Jurkat, Clone E6-1 (cell line): ENCODE measurements around the gene DNAJC5.
A peak's percentile ranks its signal among the peaks of the same experiment; 100 is the strongest.

Experiments
- DNase-seq: peaks from one replicate; pipeline ENCODE4 v3.0.0-alpha.2; 2011; ENCODE audit warnings: low read depth, low spot score
- H3K4me3 ChIP-seq: 2 replicates; pipeline ENCODE4 v1.5.1; 2011; ENCODE audit warnings: mild to moderate bottlenecking, low read length, control low read depth, moderate library complexity

Gene DNAJC5

DNA sequence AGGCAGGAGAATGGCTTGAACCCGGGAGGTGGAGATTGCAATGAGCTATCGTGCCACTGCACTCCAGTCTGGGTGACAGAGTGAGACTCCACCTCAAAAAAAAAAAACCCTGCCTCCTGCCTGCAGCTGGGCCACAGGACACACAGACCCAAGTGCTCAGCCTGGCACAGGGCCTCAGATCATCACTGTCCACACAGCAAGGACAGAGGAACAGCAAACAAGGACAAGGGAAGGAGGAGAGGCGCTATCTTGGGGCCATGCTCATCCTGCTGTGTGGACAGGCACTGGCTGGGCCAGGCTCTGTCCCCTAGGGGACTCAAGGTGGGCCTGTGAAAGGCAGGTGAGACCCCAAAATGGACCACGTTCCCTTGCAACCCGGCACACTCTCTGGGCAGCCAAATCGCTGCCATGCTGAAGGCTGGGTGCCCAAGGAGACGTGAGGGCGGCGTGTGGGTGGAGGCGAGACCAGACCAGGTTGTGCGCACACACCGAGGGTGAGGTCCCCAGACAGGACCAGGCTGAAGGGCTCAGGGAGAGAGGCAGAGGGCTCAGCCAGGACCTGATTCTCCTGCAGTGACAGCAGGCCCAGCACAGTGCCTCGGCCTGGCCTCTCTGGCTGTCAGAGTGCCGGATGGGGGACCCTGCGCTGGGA is 52.2 kb downstream of the DNAJC5 start:
- DNase-seq: no peak
- H3K4me3 ChIP-seq: no peak overlapping the region

DNA sequence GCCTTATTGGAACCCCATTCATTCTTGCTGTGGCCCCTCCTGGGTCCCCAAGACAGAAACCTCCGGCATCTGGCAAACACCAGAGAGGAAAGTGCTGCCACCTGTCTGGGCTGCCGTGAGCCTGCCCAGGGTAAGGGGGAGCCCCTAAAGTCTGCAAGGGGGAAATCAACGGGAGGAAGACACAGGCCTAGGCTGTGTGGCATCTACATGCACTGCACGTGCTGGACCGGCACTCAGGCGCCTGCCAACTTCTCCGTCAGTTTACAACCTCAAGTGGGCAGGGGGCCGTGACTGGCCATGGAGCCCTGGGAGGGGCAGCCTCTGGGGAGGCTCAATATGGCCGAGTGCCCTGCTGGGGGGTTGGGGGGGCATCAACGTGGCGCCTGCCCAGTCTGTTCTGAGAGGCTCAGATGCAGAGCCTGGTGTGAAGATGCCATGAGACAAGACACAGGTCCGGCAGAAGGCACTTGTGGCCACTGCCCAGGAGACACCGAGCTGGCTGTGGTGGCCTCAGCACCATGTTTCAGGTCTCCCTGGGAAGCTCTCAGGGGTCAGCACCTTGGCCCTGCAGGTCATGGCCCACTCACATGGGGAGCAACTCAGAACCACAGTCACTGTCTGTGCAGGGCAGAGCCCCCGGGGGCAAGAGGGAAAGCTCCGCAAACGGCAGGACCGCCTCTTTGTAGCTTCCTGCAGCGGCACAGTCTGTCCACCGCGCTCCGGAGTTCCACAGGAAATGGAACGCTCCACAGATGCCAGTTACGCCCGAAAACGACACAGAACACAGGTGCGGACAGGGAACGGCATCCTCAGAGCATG is 52.9 kb downstream of the DNAJC5 start:
- no peak overlapping the region for H3K4me3 ChIP-seq
- no peak for DNase-seq

DNA sequence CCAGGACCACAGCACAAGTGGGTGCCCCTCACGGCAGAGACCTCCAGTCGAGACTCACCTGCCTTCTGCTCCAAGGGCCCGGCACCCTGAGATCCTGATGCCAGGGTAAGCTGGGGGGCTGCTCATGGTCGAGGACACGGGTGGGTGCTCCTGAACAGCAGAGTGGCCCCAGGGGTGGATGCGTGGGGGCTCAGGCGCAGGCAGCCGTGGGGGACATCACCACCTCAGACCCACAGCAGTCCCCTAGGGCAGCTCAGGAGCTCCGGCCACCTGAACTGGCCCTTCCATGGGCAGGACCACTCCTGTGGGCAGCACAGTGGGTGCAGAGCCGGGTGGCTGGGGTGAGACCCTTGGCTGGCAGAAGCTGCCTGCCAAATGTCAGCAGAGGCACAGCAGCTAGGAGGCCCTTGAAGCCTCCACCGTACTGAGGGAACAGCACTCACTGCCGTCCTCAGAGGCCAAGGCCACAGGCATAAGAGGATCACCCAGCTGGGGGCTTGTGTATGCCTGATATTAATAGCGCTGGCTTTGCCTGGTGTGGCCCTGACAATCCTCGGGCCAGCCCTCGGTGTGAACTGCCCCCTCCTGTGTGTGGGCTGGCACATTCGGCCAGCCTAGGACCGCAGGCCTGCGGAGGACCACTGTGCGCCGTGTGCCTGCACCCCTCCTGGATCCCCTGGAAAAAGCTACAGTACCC is 55.9 kb downstream of the DNAJC5 start:
- DNase-seq: no peak
- H3K4me3 ChIP-seq: no peak overlapping the region

DNA sequence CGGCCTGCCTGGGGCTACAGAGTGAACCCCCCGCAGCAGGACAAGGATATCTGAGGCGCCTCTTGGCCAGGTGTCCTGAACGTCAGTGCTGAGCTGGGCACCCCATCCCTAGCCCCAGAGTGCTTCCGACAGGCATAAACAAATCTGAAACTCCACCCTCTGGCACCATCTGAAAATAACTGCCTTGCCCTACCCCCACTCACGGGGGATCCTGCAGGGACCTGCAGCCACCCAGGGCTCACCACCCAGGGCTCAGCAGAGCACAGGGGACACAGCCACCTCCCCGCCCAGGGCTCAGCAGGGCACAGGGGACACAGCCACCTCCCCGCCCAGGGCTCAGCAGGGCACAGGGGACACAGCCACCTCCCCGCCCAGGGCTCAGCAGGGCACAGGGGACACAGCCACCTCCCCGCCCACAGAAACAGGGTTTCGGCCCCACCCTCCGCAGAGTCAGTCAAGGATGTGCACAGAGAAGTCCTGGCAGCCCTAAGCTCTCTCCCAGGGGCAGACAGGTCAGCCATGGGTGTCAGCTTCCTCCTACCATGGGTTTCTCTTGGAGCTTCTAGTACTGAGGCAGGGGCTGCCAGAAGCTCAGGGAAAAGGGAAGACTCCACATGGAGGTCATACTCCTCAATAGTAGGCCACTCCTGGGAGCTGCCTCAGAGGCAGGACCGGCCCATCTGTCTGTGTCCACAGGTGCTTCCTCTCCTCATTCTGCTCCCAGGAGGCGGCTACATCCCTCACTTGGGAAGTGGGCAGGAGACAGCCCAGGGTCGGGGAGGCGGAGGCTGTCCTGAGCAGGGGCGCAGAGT is 56.7 kb downstream of the DNAJC5 start:
- DNase-seq: no peak

DNA sequence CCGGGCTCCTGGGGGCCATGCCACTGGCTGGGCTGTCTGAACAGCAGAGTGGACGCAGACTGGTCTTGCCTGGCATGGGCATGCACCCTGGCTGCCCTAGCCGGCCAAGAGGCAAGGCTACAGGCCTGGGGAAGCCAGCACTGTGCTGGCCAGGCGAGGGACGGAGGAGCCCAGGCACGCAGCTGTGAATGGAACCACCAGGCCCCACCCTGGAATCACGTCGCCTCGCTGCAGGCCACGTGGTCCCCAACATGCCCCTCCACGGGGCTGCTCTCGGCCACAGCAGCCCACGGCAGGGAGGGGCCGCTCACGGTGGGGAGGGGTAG is 57.2 kb downstream of the DNAJC5 start:
- no peak for DNase-seq
- H3K4me3 ChIP-seq: no peak overlapping the region

More for the DNA sequence above, 56.7 kb downstream of the DNAJC5 start:
- no peak overlapping the region for H3K4me3 ChIP-seq

DNA sequence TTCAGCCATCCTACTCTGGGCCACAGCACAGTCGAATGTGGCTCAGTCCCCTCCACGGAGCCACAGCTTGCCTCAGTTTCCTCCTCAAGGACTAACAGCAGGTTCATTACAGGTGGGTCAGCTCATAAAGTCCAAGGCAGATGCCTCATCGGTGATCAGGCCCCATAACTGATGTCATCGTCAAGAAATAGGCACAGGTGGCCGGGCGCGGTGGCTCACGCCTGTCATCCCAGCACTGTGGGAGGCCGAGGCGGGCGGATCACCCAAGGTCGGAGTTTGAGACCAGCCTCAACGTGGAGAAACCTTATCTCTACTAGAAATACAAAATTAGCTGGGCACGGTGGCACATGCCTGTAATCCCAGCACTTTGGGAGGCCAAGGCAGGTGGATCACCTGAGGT is 57.8 kb downstream of the DNAJC5 start:
- H3K4me3 ChIP-seq: no peak overlapping the region
- DNase-seq: no peak

DNA sequence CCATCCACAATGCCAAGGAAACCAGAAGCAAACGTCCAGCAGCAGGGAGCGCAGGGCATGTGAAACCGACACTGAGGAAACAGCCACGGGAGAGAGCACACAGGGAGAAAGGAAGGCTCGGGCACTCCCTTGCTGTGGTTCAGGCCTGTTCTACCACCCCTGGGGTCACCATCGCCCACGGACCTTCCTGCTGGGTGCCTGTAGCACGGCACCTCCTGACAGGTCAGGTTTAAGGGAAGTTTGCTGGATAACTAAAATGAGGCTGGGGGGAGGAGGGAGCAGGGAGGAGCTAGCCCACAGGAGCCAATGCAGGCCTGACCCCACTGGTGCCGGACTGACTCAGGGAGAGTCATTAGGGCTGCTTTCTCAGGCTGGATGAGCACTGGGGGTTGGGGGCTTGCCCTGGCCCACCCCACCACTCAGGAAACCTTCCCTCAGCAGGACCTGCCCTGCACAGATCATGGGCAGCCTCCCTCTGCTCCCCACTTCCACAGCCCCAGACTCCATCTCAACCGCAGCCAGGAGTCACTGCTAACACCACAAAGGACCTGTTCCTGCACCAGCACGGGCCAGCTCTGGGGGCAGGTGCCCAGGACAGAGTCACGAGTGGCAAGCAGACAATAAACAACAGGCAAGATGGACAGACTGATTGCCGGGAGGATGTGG is 59.0 kb downstream of the DNAJC5 start:
- no peak for DNase-seq
- no peak overlapping the region for H3K4me3 ChIP-seq

DNA sequence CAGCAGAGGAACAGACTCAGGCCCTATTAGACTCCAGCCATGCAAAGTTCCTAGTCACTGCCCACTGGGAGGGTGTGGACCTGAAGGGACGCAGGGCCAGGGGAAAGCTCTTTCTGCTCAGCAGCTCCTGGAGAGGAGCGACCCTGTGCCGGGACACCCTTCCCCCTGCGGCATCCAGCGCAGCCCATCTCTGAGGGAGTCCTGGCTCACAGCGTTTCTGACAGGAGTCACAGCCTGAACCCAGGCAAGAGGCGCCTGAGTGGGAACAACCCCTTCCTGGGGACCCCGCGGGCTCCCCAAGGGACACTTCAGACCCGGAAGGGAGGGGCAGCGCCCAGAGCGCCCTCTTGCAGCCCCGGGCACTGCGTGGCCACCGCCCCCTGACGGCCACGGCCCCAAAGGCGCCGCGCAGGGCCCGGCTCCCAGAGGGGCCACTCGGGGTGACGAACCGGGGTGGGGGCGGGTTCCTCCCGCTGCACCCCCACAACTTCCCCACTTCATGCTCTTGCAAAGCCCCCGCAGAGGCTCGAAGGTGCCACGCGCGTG is 60.4 kb downstream of the DNAJC5 start:
- H3K4me3 ChIP-seq: peak overlapping the region; percentile 78
- DNase-seq: no peak

DNA sequence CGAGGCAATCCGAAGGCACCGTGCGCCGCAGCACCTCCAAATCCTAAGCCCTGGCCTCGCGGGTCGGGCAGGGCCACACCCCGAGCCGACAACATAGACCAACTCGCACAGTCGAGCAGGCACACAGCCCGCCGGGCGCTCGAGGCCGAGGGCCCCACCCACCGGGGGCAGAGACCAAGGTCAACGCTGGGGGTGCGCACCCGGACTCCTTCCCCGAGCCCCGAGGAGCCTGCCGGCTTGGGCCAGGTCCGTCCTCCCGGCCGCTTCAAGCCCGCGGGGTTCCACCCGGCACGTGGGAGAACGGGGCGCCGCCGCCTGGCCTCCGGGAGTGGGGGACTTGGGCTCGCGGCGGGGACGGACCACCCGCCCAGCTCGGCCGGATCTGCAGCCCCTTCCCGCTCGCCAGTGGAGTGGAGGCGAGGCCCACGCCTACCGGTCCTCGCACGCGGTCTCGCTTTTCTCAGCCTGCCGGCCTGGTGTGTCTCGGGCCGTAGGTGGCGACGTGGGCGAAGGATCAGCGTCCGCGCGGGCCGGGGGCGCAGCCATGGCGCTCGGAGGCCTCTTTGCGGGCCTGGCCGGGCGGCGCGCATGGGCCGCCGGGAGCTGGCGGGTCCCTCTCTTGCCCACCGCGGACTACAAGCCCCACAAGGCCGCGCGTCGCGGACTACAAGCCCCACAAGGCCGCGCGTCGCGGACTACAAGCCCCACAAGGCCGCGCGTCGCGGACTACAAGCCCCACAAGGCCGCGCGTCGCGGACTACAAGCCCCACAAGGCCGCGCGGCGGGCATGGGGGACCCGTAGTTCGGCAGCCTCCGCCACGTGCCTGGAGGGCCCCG is 61.1 kb downstream of the DNAJC5 start, which contains the start of gene UCKL1:
Gene UCKL1, minus strand, starts transcription at position 590 of the 837 bp plus-strand sequence. Its CDS starts 44 bp downstream, at position 546.
- H3K4me3 ChIP-seq: peak within 1 kb of the TSS; percentile 78
- peak; percentile 87 for DNase-seq

DNA sequence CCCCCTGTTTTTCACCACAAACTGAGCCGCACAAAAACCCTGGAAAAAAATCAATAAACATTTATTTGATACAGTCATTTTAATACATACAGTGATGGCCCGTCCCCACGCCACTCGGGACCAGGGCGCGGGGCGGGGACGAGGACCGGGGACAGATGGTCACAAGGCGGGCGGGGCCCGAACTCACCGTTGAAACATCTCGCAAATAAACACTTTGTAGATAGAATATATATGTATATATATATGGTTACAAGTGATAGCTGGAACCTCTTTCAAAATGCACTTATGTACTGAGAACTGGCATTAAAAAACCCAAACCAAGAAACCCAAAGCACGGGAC is 61.7 kb downstream of the DNAJC5 start:
- DNase-seq: no peak
- peak overlapping the region; percentile 16; the same call in 1 of the 2 replicates for H3K4me3 ChIP-seq

DNA sequence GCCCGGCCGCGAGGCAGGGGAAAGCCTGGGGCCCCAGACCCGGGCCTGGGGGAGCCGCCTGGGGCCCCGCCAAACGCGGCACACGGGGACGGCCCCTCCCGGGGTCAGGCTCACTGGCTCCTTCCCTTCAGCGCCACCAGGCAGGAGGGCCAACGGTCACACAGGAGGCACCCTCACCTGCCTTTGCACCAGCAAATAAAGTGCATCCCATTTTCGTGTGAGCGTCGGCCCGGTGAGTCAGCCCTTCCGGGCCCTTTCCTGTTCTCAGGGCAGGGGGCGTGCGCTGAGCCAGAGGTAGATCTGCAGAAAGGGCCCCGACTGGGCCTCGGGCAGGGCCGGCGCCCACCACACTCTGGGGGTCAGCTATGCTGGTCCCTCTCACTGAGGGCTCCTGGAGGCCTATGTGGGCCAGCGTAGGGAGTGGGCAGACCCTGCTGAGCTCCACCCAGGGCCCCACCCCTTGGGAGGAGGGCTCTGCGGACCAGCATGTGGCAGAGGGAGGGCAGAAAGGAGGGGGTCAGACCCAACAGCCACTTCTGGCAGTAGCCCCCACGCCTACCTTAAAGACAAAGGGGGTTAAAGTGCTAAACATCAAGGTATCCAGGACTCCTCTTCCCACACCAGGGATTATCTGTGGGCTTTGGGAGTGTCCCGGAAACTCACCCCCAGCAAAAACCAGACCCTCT is 62.2 kb downstream of the DNAJC5 start:
- DNase-seq: no peak
- H3K4me3 ChIP-seq: no peak overlapping the region

DNA sequence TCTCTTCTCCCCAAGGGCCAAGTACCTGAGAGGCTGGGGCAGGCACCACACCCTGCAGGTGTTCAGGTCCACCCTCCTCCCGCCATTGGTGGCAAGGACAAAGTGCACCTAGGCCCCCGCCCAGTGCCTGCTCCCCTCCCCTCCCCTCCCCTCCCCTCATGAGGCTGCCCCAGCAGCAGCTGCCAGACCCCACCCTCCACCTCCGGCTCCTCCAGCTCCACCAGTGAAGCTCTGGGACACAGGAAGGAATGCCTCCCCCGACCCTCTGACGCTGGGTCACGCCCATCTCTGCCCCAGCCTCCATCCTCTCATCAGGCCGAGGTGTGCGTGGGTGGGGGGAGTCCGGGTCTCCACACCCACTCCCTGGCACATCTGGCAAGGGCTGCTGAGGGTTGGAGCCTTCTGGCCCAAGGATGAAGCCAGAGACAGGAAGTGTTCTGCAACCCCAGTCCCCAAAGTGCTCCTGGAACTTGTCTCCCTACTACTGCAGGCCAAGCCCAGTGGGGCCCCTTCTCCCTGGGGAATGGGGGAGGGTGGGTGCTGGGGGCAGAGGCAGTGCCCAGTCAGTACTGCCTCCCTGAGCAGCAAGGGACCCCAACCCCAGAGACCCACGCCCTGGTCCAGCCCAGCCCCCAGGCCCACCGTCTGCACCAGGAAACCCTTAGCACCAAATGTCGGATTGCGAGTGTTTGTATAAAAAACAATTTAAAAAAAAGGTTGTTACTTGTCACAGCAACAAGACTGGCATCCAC is 62.9 kb downstream of the DNAJC5 start:
- no peak for DNase-seq
- H3K4me3 ChIP-seq: no peak overlapping the region

DNA sequence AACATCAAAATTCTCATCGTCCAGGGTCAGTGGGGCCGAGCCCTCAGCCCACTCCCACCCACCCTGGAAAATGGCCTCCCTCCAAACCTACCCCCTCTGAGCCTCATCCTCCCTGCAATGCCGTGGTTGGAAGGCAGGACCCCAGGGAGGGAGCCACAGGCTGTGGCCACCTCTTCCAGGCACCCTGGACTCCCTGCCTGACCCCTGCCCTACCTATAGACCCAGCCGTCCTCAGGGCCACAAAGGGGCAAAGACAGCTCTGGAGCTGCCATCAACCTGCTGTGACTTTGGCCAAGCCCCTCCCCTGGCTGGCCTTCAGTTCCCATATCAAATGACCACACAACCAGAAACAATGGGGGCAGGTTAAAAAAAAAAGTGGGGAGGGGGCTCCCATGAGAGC is 63.5 kb downstream of the DNAJC5 start:
- H3K4me3 ChIP-seq: no peak overlapping the region
- no peak for DNase-seq

DNA sequence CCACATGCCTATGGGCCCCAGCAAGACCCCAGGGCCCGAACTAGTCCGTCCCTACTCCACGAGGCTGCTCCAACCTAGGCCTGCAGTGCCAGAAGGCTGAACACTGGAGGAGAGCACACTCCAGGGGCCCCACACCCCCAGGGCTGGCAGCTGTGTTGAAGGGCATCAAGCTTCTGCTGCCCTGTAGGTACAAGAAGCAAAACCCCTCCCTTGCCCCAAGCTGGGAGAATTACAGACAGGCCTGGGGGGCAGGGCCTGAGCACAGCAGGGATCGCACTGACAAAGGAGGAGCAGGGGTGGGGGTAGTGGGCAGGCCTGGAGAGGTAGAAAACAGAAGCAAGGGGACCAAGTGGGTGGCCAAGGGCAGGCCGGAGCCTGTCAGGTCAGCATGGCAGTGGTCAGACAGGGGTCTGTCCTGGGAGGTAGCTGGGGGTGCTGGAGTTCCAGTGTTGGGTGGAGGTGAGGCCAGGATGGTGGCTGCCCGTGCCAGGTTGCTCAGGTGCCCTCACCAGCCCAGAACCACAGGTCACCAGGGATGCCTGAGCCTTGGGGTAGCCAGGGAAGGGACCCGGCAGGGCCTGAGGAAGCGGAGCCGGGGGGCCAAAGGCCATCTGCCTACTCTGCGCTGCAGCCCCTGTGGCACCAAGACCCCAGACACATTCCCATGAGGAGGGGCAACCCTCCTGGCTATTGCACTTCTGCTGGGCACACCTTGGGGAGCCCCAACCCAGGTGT is 64.2 kb downstream of the DNAJC5 start:
- DNase-seq: no peak
- no peak overlapping the region for H3K4me3 ChIP-seq

DNA sequence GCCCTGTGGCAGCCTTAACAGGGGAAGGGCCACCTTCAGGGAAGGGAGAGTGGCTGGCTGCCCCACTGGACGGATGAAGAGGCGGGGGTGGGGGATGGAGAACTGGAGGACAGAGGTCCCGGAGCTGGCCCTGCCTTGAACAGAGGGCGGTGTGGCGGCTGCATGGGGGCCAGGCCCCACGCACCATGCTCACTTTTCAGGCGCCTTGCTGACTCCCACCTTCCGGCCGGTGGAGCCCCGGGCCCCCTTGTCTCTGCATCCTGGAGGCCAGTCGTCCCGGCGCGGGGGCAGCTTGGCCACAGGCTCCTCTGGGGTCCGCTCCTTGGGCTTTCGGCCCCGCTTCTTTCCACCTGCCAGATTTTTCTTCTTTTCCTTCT is 64.8 kb downstream of the DNAJC5 start:
- DNase-seq: no peak
- no peak overlapping the region for H3K4me3 ChIP-seq
